ENCODE results near the gene FAM162A. TPM values are rescaled to one million over a fixed set of nuclear protein-coding genes. Genes with fewer than 3 reads are reported as not detected.
"Not testable (repeated sequence)": the region's sequence is repeated elsewhere in the genome, so short reads cannot be mapped to it uniquely, and the experiment has no call there.

Gene FAM162A
- total and polyA plus RNA-seq, 5 donors from 2014 or later, result 23.5 to 126 (median 105) TPM

DNA sequence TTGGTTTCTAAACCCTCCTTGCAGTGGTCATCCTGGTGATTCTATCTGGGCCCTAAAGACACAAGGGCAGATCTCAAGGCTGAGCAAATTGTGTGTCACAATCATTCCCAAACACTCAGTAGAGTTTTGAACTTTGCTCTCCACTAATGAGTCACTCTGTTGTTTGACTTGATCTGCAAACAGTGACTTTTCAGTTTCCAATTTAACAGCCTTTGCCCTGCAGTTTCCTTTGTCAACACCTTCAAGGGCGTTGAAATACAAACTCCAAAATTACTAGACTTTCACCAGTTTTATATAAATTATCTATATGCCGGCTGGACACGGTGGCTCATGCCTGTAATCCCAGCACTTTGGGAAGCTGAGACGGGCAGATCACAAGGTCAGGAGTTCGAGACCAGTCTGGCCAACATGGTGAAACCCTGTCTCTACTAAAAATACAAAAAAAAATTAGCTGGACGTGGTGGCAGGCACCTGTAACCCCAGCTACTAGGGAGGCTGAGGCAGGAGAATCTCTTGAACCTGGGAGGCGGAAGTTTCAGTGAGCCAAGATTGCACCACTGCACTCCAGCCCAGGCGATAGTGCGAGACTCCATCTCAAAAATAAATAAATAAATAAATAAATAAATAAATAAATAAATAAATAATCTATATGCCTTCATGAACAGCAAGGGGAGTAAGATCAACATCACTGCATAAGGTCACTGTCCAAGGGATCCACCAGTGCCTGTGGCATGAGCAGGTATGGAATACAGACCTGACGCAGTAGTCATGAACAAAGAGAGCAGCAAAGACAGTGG is 18.2 kb upstream of the FAM162A start:
- H3K9me3 ChIP-seq (ENCODE audit: control insufficient read depth in 2 of 2, low read length in 2 of 2); H3K4me1 ChIP-seq (ENCODE audit: control insufficient read depth, insufficient read depth, low read length, poor library complexity, severe bottlenecking); H3K27ac ChIP-seq (ENCODE audit: insufficient read depth, low read length, poor library complexity, severe bottlenecking); H3K27me3 Mint-ChIP-seq; H3K4me3 Mint-ChIP-seq; H3K4me1 Mint-ChIP-seq; H3K27ac Mint-ChIP-seq; H3K9me3 Mint-ChIP-seq; H3K27me3 ChIP-seq (ENCODE audit: control insufficient read depth, insufficient read depth, low read length); ATAC-seq (ENCODE audit: low read depth in 2 of 2); H3K4me3 ChIP-seq (ENCODE audit: low read depth, low read length): not testable (repeated sequence)
- peaks cover 17% of the 10 kb centered on the region for H3K36me3 ChIP-seq (ENCODE audit: control insufficient read depth, insufficient read depth, low read length)
- peak in 1 of 3 donors; percentile 27 for DNase-seq
- peaks cover 32% of the 10 kb centered on the region for H3K36me3 Mint-ChIP-seq

DNA sequence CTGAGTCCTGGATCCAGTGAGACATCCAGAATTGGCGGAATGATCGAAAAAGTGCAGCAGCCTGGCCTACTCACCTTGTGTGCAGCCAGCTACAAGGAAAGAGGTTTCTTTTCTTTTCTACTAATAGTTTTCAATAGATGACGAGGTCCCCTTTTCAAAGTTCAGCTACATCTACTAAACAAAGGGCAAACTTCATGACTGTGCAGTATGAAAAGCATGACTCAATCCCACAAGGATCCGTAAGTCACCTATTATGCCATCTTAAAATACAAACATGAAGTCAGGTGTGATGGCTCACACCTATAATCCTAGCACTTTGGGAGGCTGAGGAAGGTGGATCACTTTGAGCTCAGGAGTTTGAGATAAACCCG is 17.6 kb upstream of the FAM162A start:
- no peak for ATAC-seq (ENCODE audit: low read depth in 2 of 2)
- no peak for DNase-seq
- no peaks in the 10 kb centered on the region for H3K27me3 ChIP-seq (ENCODE audit: control insufficient read depth, insufficient read depth, low read length)
- H3K36me3 Mint-ChIP-seq, result peaks cover 35% of the 10 kb centered on the region
- peaks cover 2 to 12% (median 3%) of the 10 kb centered on the region in 4 donors for H3K4me1 Mint-ChIP-seq
- H3K36me3 ChIP-seq (ENCODE audit: control insufficient read depth, insufficient read depth, low read length), result peaks cover 22% of the 10 kb centered on the region
- H3K4me3 ChIP-seq (ENCODE audit: low read depth, low read length), result no peak overlapping the region
- H3K9me3 ChIP-seq (ENCODE audit: control insufficient read depth in 2 of 2, low read length in 2 of 2), result no peaks in the 10 kb centered on the region
- H3K4me1 ChIP-seq (ENCODE audit: control insufficient read depth, insufficient read depth, low read length, poor library complexity, severe bottlenecking), result no peaks in the 10 kb centered on the region
- H3K27me3 Mint-ChIP-seq, result no peaks in the 10 kb centered on the region
- H3K27ac Mint-ChIP-seq, result no peak overlapping the region
- no peak overlapping the region for H3K4me3 Mint-ChIP-seq
- no peak overlapping the region for H3K27ac ChIP-seq (ENCODE audit: insufficient read depth, low read length, poor library complexity, severe bottlenecking)
- H3K9me3 Mint-ChIP-seq, result no peaks in the 10 kb centered on the region

DNA sequence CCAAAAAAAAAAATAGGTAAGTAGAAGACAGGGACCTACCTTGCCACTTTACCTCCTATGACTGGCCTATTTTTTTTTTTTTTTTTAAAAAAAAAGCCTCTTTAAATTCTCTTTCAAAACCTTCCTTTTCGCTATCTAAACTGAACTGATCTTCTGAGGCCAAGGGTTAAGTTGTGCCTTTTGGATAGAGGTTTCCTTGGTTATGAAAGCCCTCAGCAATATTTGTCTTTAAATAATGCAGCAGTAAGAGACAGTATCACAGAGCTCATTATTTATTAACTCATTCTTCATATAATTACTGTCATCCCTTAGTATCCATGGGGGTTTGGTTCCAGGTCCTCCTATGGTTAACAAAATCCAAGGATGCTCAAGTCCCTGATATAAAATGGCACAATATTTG is 9.9 kb upstream of the FAM162A start:
- peaks cover 19% of the 10 kb centered on the region for H3K36me3 Mint-ChIP-seq
- H3K4me3 Mint-ChIP-seq, result no peak overlapping the region
- DNase-seq (no peak), ATAC-seq (ENCODE audit: low read depth in 2 of 2) (no peak)
- no peaks in the 10 kb centered on the region for H3K9me3 ChIP-seq (ENCODE audit: control insufficient read depth in 2 of 2, low read length in 2 of 2)
- no peaks in the 10 kb centered on the region for H3K27me3 Mint-ChIP-seq
- H3K4me3 ChIP-seq (ENCODE audit: low read depth, low read length), result no peak overlapping the region
- peaks cover 0 to 3% (median 0%) of the 10 kb centered on the region in 7 donors for H3K9me3 Mint-ChIP-seq
- H3K4me1 ChIP-seq (ENCODE audit: control insufficient read depth, insufficient read depth, low read length, poor library complexity, severe bottlenecking), result no peaks in the 10 kb centered on the region
- H3K27me3 ChIP-seq (ENCODE audit: control insufficient read depth, insufficient read depth, low read length), result no peaks in the 10 kb centered on the region
- peaks cover 7 to 14% (median 11%) of the 10 kb centered on the region in 4 donors for H3K4me1 Mint-ChIP-seq
- no peak overlapping the region for H3K27ac ChIP-seq (ENCODE audit: insufficient read depth, low read length, poor library complexity, severe bottlenecking)
- H3K27ac Mint-ChIP-seq, result no peak overlapping the region
- H3K36me3 ChIP-seq (ENCODE audit: control insufficient read depth, insufficient read depth, low read length), result peaks cover 12% of the 10 kb centered on the region

DNA sequence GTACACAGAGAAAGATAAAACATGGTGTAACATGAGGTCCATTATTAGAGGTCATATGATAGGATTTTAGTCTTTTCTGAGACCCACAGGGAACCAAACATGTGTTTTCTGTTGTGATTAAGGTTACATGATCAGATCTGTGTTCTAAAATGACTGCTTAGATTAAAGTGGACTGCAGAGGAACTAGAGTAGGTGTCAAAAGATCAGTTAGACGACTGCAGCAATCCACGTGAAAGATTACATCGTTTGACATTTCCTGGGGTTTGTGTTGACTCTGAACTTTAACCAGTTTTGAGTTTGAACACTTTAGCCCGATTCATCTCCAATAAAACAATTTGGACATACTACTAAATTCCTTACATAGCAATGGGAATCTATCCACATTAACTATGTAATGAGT is 6.0 kb upstream of the FAM162A start:
- Mint-ChIP-seq H3K27me3 (no peaks in the 10 kb centered on the region), H3K4me1 (peaks cover 11 to 34% (median 23%) of the 10 kb centered on the region in 4 donors), H3K4me3 (no peak overlapping the region), H3K36me3 (peaks cover 10% of the 10 kb centered on the region), H3K9me3 (peaks cover 0 to 3% (median 0%) of the 10 kb centered on the region in 7 donors), H3K27ac (no peak overlapping the region)
- DNase-seq, result no peak
- no peak for ATAC-seq (ENCODE audit: low read depth in 2 of 2)
- no peaks in the 10 kb centered on the region for H3K27me3 ChIP-seq (ENCODE audit: control insufficient read depth, insufficient read depth, low read length)
- no peak overlapping the region for H3K4me3 ChIP-seq (ENCODE audit: low read depth, low read length)
- no peaks in the 10 kb centered on the region for H3K9me3 ChIP-seq (ENCODE audit: control insufficient read depth in 2 of 2, low read length in 2 of 2)
- H3K36me3 ChIP-seq (ENCODE audit: control insufficient read depth, insufficient read depth, low read length), result no peaks in the 10 kb centered on the region
- H3K4me1 ChIP-seq (ENCODE audit: control insufficient read depth, insufficient read depth, low read length, poor library complexity, severe bottlenecking), result peaks cover 7% of the 10 kb centered on the region
- H3K27ac ChIP-seq (ENCODE audit: insufficient read depth, low read length, poor library complexity, severe bottlenecking), result no peak overlapping the region

DNA sequence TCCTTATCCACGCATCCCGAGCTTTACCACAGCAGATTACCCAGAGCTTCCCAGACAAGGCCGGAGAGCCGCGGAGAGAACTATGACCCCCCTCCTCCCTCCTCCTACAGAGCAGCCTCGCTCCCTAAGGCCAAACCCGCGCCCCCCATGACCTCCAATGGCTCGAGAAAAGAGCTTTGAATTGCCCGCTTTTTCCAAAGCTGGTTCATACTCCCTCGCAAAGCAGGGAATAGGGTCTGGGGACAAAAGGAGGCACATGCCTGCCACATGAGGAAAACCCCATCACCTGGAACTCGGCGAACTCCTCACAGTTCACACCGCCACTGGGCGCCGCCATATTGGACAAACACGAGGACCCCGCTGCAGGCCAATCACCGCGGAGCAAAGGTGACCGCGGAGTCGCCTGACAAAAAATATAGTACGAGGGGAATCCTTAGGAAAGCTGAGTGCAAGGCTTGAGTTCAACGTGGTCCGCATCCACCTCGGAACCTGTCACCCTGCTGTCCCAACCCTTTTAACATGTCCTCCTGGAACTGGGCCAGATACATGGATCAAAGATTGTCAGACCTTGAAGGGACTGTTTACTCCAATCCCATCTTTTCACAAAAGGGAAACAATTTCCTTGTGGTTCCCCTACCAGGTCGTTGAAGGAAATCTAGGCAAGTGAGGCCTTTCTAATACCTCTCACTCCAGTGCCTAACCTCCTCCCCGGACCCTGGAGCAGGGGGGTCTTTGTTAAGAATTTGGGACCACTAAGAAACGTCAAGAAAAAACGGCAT is 905 bp upstream of the FAM162A start, which contains the start of gene MIX23:
Gene MIX23, minus strand, starts transcription at position 344 of the 779 bp plus-strand sequence. Its CDS starts 7 bp downstream, at position 337.
- DNase-seq, result peak; percentile 77 to 88 (median 83)
- Histone ChIP-seq H3K9me3 (ENCODE audit: control insufficient read depth in 2 of 2, low read length in 2 of 2) (no peaks in the 10 kb centered on the region), H3K4me3 (ENCODE audit: low read depth, low read length) (peak within 1 kb of the TSS; percentile 99), H3K36me3 (ENCODE audit: control insufficient read depth, insufficient read depth, low read length) (peaks cover 3% of the 10 kb centered on the region), H3K27ac (ENCODE audit: insufficient read depth, low read length, poor library complexity, severe bottlenecking) (peak within 1 kb of the TSS; percentile 83), H3K27me3 (ENCODE audit: control insufficient read depth, insufficient read depth, low read length) (no peaks in the 10 kb centered on the region), H3K4me1 (ENCODE audit: control insufficient read depth, insufficient read depth, low read length, poor library complexity, severe bottlenecking) (peaks cover 23% of the 10 kb centered on the region)
- Mint-ChIP-seq H3K27ac (peak within 1 kb of the TSS; percentile 93 to 95 (median 94)), H3K4me1 (peaks cover 25 to 57% (median 44%) of the 10 kb centered on the region in 4 donors), H3K9me3 (no peaks in the 10 kb centered on the region), H3K27me3 (no peaks in the 10 kb centered on the region), H3K36me3 (peaks cover 6% of the 10 kb centered on the region), H3K4me3 (peak within 1 kb of the TSS; percentile 93 to 98 (median 96))
- peak; percentile 51 to 54 for ATAC-seq (ENCODE audit: low read depth in 2 of 2)

DNA sequence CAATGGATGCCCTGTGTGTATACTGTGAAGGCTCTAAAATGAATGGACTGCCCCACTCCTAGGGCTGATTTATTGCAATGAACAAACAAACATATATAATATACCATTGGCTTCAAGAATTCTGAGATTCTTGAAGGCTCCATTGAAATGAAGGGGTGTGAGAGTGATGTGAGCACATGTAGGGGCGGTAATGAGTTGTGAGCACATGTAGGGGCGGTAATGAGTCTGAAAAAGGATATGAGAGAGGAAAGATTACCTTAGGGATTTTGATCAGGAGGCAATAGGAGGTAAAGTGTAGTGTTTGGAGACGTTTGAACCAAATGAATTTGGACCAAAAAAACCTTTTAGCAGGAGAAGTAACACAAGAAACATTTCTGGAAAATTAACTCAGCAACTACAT is 3.7 kb downstream of the FAM162A start:
- peaks cover 26 to 43% (median 32%) of the 10 kb centered on the region in 4 donors for H3K4me1 Mint-ChIP-seq

DNA sequence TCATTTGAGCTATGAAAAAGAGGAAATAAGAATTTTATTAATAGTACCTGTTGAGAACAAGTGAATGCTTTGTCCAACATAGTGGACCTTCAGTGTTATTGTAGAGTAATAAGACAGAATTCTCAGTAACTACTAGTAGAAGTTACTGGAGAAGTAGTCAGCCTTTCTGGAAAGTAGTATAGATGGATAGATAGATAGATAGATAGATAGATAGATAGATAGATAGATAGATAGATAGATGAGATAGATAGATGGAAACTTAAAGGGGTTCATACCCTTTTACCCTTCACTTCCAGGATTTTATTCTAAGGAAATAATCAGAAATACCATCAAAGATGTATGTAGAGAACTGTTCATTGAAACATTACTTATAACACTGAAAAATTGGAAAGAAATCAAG is 5.2 kb downstream of the FAM162A start:
- Mint-ChIP-seq H3K4me3 (no peak overlapping the region), H3K27me3 (no peaks in the 10 kb centered on the region), H3K27ac (peak overlapping the region in 1 of 3 donors; percentile 44), H3K36me3 (peaks cover 8% of the 10 kb centered on the region), H3K4me1 (peaks cover 23 to 33% (median 30%) of the 10 kb centered on the region in 4 donors), H3K9me3 (no peaks in the 10 kb centered on the region)
- Histone ChIP-seq H3K27ac (ENCODE audit: insufficient read depth, low read length, poor library complexity, severe bottlenecking) (no peak overlapping the region), H3K9me3 (ENCODE audit: control insufficient read depth in 2 of 2, low read length in 2 of 2) (no peaks in the 10 kb centered on the region), H3K4me3 (ENCODE audit: low read depth, low read length) (no peak overlapping the region), H3K4me1 (ENCODE audit: control insufficient read depth, insufficient read depth, low read length, poor library complexity, severe bottlenecking) (peaks cover 9% of the 10 kb centered on the region), H3K27me3 (ENCODE audit: control insufficient read depth, insufficient read depth, low read length) (no peaks in the 10 kb centered on the region), H3K36me3 (ENCODE audit: control insufficient read depth, insufficient read depth, low read length) (peaks cover 3% of the 10 kb centered on the region)
- ATAC-seq (ENCODE audit: low read depth in 2 of 2) (no peak), DNase-seq (no peak)

More for the DNA sequence above, 3.7 kb downstream of the FAM162A start:
- H3K36me3 Mint-ChIP-seq, result peaks cover 8% of the 10 kb centered on the region
- peak overlapping the region in 1 of 4 donors; percentile 61 for H3K4me3 Mint-ChIP-seq
- DNase-seq, result no peak
- H3K27me3 Mint-ChIP-seq, result no peaks in the 10 kb centered on the region
- ATAC-seq (ENCODE audit: low read depth in 2 of 2), result no peak
- H3K27ac ChIP-seq (ENCODE audit: insufficient read depth, low read length, poor library complexity, severe bottlenecking), result no peak overlapping the region
- H3K27me3 ChIP-seq (ENCODE audit: control insufficient read depth, insufficient read depth, low read length), result no peaks in the 10 kb centered on the region
- no peak overlapping the region for H3K4me3 ChIP-seq (ENCODE audit: low read depth, low read length)
- H3K9me3 ChIP-seq (ENCODE audit: control insufficient read depth in 2 of 2, low read length in 2 of 2), result no peaks in the 10 kb centered on the region
- peaks cover 3% of the 10 kb centered on the region for H3K36me3 ChIP-seq (ENCODE audit: control insufficient read depth, insufficient read depth, low read length)
- no peak overlapping the region for H3K27ac Mint-ChIP-seq
- H3K4me1 ChIP-seq (ENCODE audit: control insufficient read depth, insufficient read depth, low read length, poor library complexity, severe bottlenecking), result peaks cover 18% of the 10 kb centered on the region
- no peaks in the 10 kb centered on the region for H3K9me3 Mint-ChIP-seq

Data from CD4-positive, CD25-positive, alpha-beta regulatory T cell (primary cell).